Brain microvascular endothelial cell (primary cell): ENCODE results near the gene TSC2.
A peak's percentile ranks its signal among the peaks of the same experiment; 100 is the strongest.

Source experiments
- DNase-seq: peaks from one replicate; pipeline ENCODE4 v3.0.0-alpha.2; 2020
- H3K27ac ChIP-seq: fragments of 250-450 bp; sonication (Bioruptor Pico); 2 replicates; pipeline ENCODE4 v1.5.1; 2020; ENCODE audit warnings: mild to moderate bottlenecking, moderate library complexity
- H3K27me3 ChIP-seq: fragments of 250-450 bp; sonication (Bioruptor Pico); replicated peaks from 2 replicates; pipeline ENCODE4 v1.5.1; 2020; ENCODE audit warnings: mild to moderate bottlenecking
- H3K36me3 ChIP-seq: fragments of 250-450 bp; sonication (Bioruptor Pico); replicated peaks from 2 replicates; pipeline ENCODE4 v1.5.1; 2020; ENCODE audit warnings: mild to moderate bottlenecking
- H3K4me3 ChIP-seq: 2 replicates; pipeline ENCODE4 v1.5.1; 2011; ENCODE audit warnings: low read depth, mild to moderate bottlenecking, control low read depth, low read length, moderate library complexity
- in situ Hi-C: cut with HindIII; loops from 2 replicates; pipeline ENCODE4 v1.10.0; 2017; ENCODE audit warnings: low sequenced_read_pairs, low pct_ligation_motif_present
- TF ChIP-seq, protein P1 (sequence below): IDR thresholded peaks from 2 replicates; pipeline ENCODE4 v1.5.1; 2011; ENCODE audit warnings: low read depth, mild to moderate bottlenecking, moderate library complexity, low read length, control low read depth, inconsistent platforms; ENCODE audit errors: missing control alignments

TSC2 gene

DNA sequence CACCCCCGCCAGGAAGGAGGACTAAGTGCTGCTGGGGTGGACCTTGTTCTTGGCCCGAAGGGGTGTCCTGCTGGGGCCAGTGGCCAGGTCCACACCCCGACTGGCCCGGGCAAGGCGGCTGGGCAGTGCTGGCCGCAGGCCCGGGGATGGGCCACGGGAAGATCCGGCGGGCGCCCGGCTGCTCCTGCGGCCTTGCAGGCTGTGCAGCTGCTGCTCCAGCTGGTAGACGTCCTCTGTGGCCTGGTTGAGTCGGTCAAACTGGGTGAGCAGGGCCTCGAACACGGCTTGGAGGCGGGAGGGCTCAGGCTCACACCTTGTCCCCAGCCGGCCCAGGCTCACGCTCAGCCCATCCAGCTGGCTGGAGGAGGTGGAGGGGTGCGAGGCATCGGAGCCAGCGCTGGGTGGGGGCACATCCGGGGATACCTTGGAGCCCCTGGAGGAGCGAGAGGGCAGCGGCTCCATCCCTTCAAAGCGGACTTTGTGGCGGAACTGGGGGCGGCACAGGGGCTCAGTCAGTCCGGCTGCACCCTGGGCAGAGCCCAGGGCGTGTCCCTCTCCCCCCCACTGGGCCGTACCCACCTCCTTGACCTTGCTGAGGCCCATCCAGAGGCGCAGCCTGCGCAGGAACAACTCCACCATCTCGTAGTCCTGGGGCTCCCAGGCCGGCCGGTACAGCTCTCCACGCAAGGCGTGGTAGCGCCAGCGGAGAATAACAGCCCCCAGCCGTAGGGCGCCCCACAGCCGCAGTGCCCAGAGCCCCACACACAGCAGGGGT lies 42.1 kb downstream of the TSC2 start:
- no peak overlapping the region for H3K4me3 ChIP-seq
- no peak for DNase-seq
- H3K27ac ChIP-seq: no peak overlapping the region
- H3K27me3 ChIP-seq: no peaks in the 10 kb centered on the region
- H3K36me3 ChIP-seq: peaks cover 79% of the 10 kb centered on the region
- in situ Hi-C loops: no loop called here
- TF ChIP-seq, protein P1, sequence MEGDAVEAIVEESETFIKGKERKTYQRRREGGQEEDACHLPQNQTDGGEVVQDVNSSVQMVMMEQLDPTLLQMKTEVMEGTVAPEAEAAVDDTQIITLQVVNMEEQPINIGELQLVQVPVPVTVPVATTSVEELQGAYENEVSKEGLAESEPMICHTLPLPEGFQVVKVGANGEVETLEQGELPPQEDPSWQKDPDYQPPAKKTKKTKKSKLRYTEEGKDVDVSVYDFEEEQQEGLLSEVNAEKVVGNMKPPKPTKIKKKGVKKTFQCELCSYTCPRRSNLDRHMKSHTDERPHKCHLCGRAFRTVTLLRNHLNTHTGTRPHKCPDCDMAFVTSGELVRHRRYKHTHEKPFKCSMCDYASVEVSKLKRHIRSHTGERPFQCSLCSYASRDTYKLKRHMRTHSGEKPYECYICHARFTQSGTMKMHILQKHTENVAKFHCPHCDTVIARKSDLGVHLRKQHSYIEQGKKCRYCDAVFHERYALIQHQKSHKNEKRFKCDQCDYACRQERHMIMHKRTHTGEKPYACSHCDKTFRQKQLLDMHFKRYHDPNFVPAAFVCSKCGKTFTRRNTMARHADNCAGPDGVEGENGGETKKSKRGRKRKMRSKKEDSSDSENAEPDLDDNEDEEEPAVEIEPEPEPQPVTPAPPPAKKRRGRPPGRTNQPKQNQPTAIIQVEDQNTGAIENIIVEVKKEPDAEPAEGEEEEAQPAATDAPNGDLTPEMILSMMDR: no peak

- peaks cover 79% of the 10 kb centered on the region for H3K36me3 ChIP-seq
- H3K4me3 ChIP-seq: no peak overlapping the region
- H3K27me3 ChIP-seq: no peaks in the 10 kb centered on the region
- in situ Hi-C loops: no loop called here
- no peak for DNase-seq
- TF ChIP-seq, protein P1: no peak
- no peak overlapping the region for H3K27ac ChIP-seq
Measured at GRCh38 chr16:2090481-2090776, 42.6 kb downstream of the TSC2 start.

GRCh38 chr16:2090777-2091546 lies 43.2 kb downstream of the TSC2 start:
- in situ Hi-C loops: no loop called here
- Histone ChIP-seq H3K27me3 (no peaks in the 10 kb centered on the region), H3K4me3 (no peak overlapping the region), H3K27ac (no peak overlapping the region), H3K36me3 (peaks cover 83% of the 10 kb centered on the region)
- DNase-seq: peak; percentile 17
- TF ChIP-seq, protein P1: no peak

DNA sequence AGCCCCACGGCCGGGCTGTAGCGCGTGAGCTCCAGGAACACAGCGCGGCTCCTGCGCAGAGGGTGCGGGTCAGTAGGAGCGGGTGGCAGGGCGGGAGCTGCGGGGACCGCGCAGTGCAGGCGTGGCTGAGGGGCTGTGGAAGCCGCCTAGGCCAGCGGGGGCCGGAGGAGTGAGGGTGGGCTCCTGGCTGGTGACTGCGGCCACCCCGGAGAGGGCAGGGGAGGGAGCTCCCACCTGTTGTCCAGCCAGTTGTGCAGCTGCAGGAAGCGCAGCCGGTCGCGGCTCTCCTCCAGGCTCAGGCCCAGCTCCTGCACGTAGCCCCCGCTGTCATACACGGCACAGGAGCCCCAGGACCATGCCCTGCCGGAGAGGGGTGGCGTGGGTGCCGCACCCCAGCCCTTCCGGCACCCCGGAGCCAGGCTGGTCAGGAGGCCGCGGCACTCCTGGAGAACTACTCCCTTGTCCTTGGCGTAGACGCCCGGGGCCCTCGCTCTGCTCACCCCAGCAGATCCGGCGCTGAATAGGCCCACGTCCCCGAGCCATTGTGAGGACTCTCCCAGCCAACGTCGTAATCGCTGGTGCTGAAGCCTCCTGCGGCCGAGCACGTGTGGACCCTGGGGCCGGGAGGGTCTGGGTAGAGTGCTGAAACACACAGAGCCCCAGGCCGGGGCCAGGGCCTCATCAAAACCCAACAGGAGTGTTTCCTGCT lies 43.9 kb downstream of the TSC2 start:
- TF ChIP-seq, protein P1: no peak
- no peak overlapping the region for H3K27ac ChIP-seq
- in situ Hi-C loops: no loop called here
- H3K27me3 ChIP-seq: no peaks in the 10 kb centered on the region
- peak overlapping the region; percentile 35 for H3K4me3 ChIP-seq
- no peak for DNase-seq
- peaks cover 83% of the 10 kb centered on the region for H3K36me3 ChIP-seq

DNA sequence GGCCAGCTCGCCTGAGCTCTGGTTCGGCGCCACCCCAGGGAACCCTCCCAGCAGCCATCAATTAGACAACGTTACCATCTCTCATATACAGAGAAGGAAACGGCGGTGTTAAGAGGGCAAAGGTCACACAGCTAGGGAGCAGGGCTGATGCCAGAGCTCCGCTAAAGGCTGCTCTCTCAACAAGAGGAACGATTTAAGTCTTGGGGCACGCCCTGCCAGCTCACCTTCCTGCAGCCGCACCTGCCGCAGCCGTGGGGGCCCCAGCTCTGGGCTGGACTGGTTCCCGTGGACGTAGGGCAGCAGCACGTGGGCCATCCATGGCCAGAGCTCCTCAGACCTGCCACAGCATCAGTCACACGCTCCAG lies 44.5 kb downstream of the TSC2 start:
- Histone ChIP-seq H3K27me3 (no peaks in the 10 kb centered on the region), H3K36me3 (peaks cover 83% of the 10 kb centered on the region), H3K4me3 (no peak overlapping the region), H3K27ac (no peak overlapping the region)
- TF ChIP-seq, protein P1: no peak
- in situ Hi-C loops: no loop called here
- no peak for DNase-seq
